Epithelial cell of proximal tubule (primary cell): ENCODE measurements around the gene MARK3. TPM values are rescaled to one million over a fixed set of nuclear protein-coding genes. Genes with fewer than 3 reads are reported as not detected.

Source experiments
- DNase-seq: peaks from one replicate; pipeline ENCODE4 v3.0.0-alpha.2; 2011; ENCODE audit warnings: low read depth
- H3K4me3 ChIP-seq: 2 replicates; pipeline ENCODE4 v1.5.1; 2011; ENCODE audit warnings: low read depth, mild to moderate bottlenecking, low read length
- CTCF ChIP-seq: conservative IDR thresholded peaks from 2 replicates; pipeline ENCODE4 v1.5.1; 2012; ENCODE audit warnings: low read depth, mild to moderate bottlenecking, low read length
- total RNA-seq: library from RNA; depleted of rRNA; stranded (reverse); fragments of >200 nt; gene quantifications from 2 replicates; pipeline ENCODE4 v1.2.3, GENCODE V29; 2015

The MARK3 gene
- total RNA-seq, 1 donor from 2014 or later = 47.5 TPM

GRCh38 chr14:103421556-103421955 is 36.3 kb downstream of the MARK3 start:
- TF ChIP-seq CTCF = no peak
- no peak overlapping the region for H3K4me3 ChIP-seq
- DNase-seq = no peak

- no peak for DNase-seq
- TF ChIP-seq CTCF = no peak
- H3K4me3 ChIP-seq = no peak overlapping the region
Observed at GRCh38 chr14:103423050-103423461, 37.8 kb downstream of the MARK3 start.

- no peak overlapping the region for H3K4me3 ChIP-seq
- no peak for TF ChIP-seq CTCF
- DNase-seq = no peak
Observed at GRCh38 chr14:103427485-103428443, 42.5 kb downstream of the MARK3 start.

- no peak for DNase-seq
- no peak for TF ChIP-seq CTCF
- H3K4me3 ChIP-seq = no peak overlapping the region
Observed at GRCh38 chr14:103428723-103429556, 43.7 kb downstream of the MARK3 start.

GRCh38 chr14:103430358-103430757 is 45.1 kb downstream of the MARK3 start:
- TF ChIP-seq CTCF = no peak
- no peak overlapping the region for H3K4me3 ChIP-seq
- no peak for DNase-seq

GRCh38 chr14:103432627-103433026 is 47.4 kb downstream of the MARK3 start:
- DNase-seq = no peak
- TF ChIP-seq CTCF = no peak

More at GRCh38 chr14:103432627-103433026, 47.4 kb downstream of the MARK3 start:
- no peak overlapping the region for H3K4me3 ChIP-seq
